MCF 10A (cell line): Measurements from ENCODE around the gene TEX53. TPM values are rescaled to one million over a fixed set of nuclear protein-coding genes. Genes with fewer than 3 reads are reported as not detected.
A peak's percentile ranks its signal among the peaks of the same experiment; 100 is the strongest.

ENCODE experiments used
- BruUV-seq: library from RNA; stranded (reverse); fragments of 400-500 nt; replicated peaks from 2 replicates; lab custom pipeline; 2021; lab: Mats Ljungman, UMichigan
- CTCF ChIA-PET: fragments of 300-600 bp; sonication (Branson Sonifier 250); formaldehyde crosslinking; extraction: SDS; loops from one replicate; lab custom pipeline; 2021; ENCODE audit warnings: antibody characterized with exemption, inconsistent platforms; lab: Yijun Ruan, JAX
- POLR2A ChIA-PET: fragments of 300-600, 350-650 bp; sonication (Branson Sonifier 250); formaldehyde crosslinking; extraction: SDS; loops from one replicate; lab custom pipeline; 2020; ENCODE audit warnings: antibody characterized with exemption, inconsistent platforms; lab: Yijun Ruan, JAX
- DNase-seq: peaks from one replicate; pipeline ENCODE4 v3.0.0-alpha.2; 2018; ENCODE audit not compliant: unreplicated experiment
- H3K27ac Mint-ChIP-seq: one replicate; pipeline ENCODE4 v1.8.0; 2022; ENCODE audit warnings: mild to moderate bottlenecking, low read depth, mixed read lengths; ENCODE audit not compliant: unreplicated experiment
- H3K27me3 Mint-ChIP-seq: one replicate; pipeline ENCODE4 v1.8.0; 2022; ENCODE audit warnings: mixed read lengths; ENCODE audit not compliant: insufficient read depth, unreplicated experiment
- H3K36me3 Mint-ChIP-seq: one replicate; pipeline ENCODE4 v1.8.0; 2022; ENCODE audit warnings: mild to moderate bottlenecking, moderate library complexity, mixed read lengths; ENCODE audit not compliant: insufficient read depth, unreplicated experiment
- H3K4me1 Mint-ChIP-seq: one replicate; pipeline ENCODE4 v1.8.0; 2022; ENCODE audit warnings: mixed read lengths; ENCODE audit not compliant: insufficient read depth, unreplicated experiment
- H3K4me3 Mint-ChIP-seq: one replicate; pipeline ENCODE4 v1.8.0; 2022; ENCODE audit warnings: mild to moderate bottlenecking, moderate library complexity, mixed read lengths; ENCODE audit not compliant: unreplicated experiment
- H3K9me3 Mint-ChIP-seq: one replicate; pipeline ENCODE4 v1.8.0; 2022; ENCODE audit warnings: mixed read lengths; ENCODE audit not compliant: unreplicated experiment
- CTCF ChIP-seq: fragments of 200-600 bp; IDR thresholded peaks from one replicate; pipeline ENCODE4 v1.8.0; 2022; ENCODE audit warnings: antibody characterized with exemption, mild to moderate bottlenecking; ENCODE audit not compliant: unreplicated experiment
- intact Hi-C: fragments of 100-400 bp; cut with micrococcal nuclease; formaldehyde crosslinking; loops from 2 replicates; pipeline ENCODE4 v1.14.1; 2022
- total RNA-seq: library from RNA; stranded (reverse); gene quantifications from 2 replicates; pipeline ENCODE4 v1.2.3, GENCODE V29; 2022

TEX53 gene
- total RNA-seq, 1 experiment from 2014 or later, result not detected

- POLR2A ChIA-PET, result interaction anchor here (0.6 to 1.9 kb wide), 11 partner anchors 9 to 305 kb away, joined by 3 to 11 read pairs (median 3); partner anchors contain the start of gene ATP6V1G1
- TF ChIP-seq CTCF, result peak; percentile 83
- Mint-ChIP-seq H3K36me3 (peaks cover 6% of the 10 kb centered on the region), H3K4me3 (no peak overlapping the region), H3K4me1 (no peaks in the 10 kb centered on the region), H3K27me3 (no peaks in the 10 kb centered on the region), H3K9me3 (no peaks in the 10 kb centered on the region), H3K27ac (no peak overlapping the region)
- CTCF ChIA-PET, result interaction anchor here (0.5 to 7.0 kb wide), 75 partner anchors 9 to 611 kb away, joined by 3 to 158 read pairs (median 5); partner anchors contain the start of genes ATP6V1G1, TEX48 and TMEM268
- DNase-seq, result peak; percentile 79
- intact Hi-C loops, result loop anchor here (1.0 to 2.0 kb wide), 7 partner anchors 61 to 314 kb away; no protein-coding TSS in a partner anchor
- no TSS peak for BruUV-seq
Observed at GRCh38 chr9:114653556-114654159, 3.9 kb downstream of the TEX53 start.

- Mint-ChIP-seq H3K27me3 (no peaks in the 10 kb centered on the region), H3K27ac (no peak overlapping the region), H3K36me3 (peaks cover 13% of the 10 kb centered on the region), H3K9me3 (no peaks in the 10 kb centered on the region), H3K4me3 (no peak overlapping the region), H3K4me1 (no peaks in the 10 kb centered on the region)
- ChIA-PET CTCF (interaction anchor here (0.5 to 7.0 kb wide), 72 partner anchors 9 to 1979 kb away, joined by 3 to 158 read pairs (median 5); partner anchors contain the start of genes ATP6V1G1, TEX48 and TMEM268), POLR2A (interaction anchor here (0.6 to 1.9 kb wide), 12 partner anchors 8 to 304 kb away, joined by 3 to 11 read pairs (median 3); partner anchors contain the start of gene ATP6V1G1)
- intact Hi-C loops, result loop anchor here (1.0 to 2.0 kb wide), 7 partner anchors 60 to 314 kb away; no protein-coding TSS in a partner anchor
- BruUV-seq, result no TSS peak
- TF ChIP-seq CTCF, result no peak
- no peak for DNase-seq
Observed at GRCh38 chr9:114652776-114653555, 4.6 kb downstream of the TEX53 start.

- no peak overlapping the region for H3K27ac Mint-ChIP-seq
- DNase-seq, result no peak
- intact Hi-C loops, result no loop called here
- H3K9me3 Mint-ChIP-seq, result no peaks in the 10 kb centered on the region
- ChIA-PET CTCF (interaction anchor here (0.6 to 3.0 kb wide), 4 partner anchors 9 to 209 kb away, joined by 4 to 22 read pairs (median 4); no protein-coding TSS in a partner anchor), POLR2A (no interaction called here)
- no peaks in the 10 kb centered on the region for H3K27me3 Mint-ChIP-seq
- H3K4me1 Mint-ChIP-seq, result no peaks in the 10 kb centered on the region
- no peak for TF ChIP-seq CTCF
- peaks cover 43% of the 10 kb centered on the region for H3K36me3 Mint-ChIP-seq
- H3K4me3 Mint-ChIP-seq, result no peak overlapping the region
- no TSS peak for BruUV-seq
Observed at GRCh38 chr9:114643896-114644295, 13.7 kb downstream of the TEX53 start.

GRCh38 chr9:114643001-114643400 lies 14.6 kb downstream of the TEX53 start:
- no peak overlapping the region for H3K27ac Mint-ChIP-seq
- ChIA-PET CTCF (interaction anchor here (1.4 to 3.0 kb wide), 3 partner anchors 10 to 208 kb away, joined by 5 to 22 read pairs (median 5); no protein-coding TSS in a partner anchor), POLR2A (no interaction called here)
- DNase-seq, result no peak
- TF ChIP-seq CTCF, result no peak
- no peaks in the 10 kb centered on the region for H3K27me3 Mint-ChIP-seq
- H3K36me3 Mint-ChIP-seq, result peaks cover 36% of the 10 kb centered on the region
- no peaks in the 10 kb centered on the region for H3K4me1 Mint-ChIP-seq
- H3K9me3 Mint-ChIP-seq, result no peaks in the 10 kb centered on the region
- no peak overlapping the region for H3K4me3 Mint-ChIP-seq
- BruUV-seq, result no TSS peak
- intact Hi-C loops, result no loop called here
